ENCODE data around the gene VAX1.

VAX1 gene

DNA sequence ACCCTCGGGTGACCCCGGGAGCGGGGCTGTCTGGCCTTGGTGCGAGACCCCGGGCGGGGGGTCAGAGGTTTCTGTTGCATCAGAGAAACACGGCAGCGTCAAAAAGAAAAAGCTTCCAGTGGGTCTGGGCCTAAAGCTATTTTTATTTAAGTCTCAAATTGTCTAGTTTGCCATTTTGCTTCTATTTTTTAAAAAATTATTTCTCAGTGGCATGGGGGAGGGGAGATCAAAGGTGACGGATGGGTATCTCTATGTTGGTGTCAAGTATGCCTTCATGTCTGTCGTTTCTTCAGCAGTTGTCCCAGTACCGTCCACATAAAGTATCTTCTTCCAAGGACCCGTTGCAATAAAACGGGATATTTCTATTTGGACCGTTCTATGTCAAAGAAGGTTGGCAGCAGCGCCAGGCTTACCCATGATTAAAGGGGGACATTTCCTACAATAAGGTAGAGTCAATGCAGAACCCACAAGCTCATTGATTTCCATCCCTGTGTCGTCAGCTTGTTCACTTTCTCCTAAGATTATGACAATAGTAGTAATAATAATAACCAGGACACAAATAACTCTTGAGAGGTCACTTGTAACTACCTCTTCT lies 26.0 kb upstream of the VAX1 start:
- DNase-seq = no peak

DNA sequence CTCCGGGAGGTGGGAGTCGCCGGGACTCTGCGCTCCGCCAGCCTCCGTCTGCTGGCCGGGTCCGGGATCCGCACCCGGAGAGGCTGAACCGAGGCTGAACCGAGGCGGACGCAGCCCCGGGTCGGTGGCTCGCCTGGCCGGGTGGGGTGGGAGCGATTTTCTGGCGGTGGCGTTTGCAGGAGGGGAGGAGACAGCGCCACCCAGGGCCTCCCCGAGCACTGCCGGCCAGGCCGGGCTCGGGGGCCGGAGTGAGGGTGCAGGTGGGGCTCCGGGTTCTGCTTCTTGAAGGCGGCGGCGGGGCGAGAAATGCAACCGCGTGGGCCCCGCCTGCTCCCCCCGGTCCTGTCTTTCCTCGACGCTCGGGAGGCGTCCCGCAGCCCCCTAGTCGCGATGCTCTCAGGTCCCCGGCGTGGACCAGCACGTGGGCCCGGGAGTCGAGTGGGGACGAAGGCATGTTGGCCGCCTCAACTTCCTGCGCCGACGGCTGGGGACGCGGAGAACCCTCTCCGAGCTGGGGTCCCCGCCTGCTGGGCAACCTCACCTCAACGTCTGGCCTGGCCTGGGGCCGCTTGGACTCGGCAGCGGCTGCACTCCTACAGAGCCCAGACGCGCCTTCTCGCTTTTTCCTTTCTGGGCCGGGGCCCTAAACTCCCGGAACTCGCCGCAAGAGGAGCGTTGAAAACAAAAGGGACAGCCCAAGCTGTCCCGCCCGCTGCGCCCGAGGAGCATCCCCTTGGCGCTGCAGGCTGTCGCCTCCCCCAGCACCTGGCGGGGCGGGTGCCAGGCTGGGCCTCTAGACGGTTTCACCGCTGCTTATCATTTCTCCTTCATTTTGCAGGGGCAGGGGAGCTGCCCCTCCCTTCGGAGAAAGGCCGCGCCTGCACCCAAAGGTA lies 25.2 kb upstream of the VAX1 start:
- DNase-seq = no peak

DNA sequence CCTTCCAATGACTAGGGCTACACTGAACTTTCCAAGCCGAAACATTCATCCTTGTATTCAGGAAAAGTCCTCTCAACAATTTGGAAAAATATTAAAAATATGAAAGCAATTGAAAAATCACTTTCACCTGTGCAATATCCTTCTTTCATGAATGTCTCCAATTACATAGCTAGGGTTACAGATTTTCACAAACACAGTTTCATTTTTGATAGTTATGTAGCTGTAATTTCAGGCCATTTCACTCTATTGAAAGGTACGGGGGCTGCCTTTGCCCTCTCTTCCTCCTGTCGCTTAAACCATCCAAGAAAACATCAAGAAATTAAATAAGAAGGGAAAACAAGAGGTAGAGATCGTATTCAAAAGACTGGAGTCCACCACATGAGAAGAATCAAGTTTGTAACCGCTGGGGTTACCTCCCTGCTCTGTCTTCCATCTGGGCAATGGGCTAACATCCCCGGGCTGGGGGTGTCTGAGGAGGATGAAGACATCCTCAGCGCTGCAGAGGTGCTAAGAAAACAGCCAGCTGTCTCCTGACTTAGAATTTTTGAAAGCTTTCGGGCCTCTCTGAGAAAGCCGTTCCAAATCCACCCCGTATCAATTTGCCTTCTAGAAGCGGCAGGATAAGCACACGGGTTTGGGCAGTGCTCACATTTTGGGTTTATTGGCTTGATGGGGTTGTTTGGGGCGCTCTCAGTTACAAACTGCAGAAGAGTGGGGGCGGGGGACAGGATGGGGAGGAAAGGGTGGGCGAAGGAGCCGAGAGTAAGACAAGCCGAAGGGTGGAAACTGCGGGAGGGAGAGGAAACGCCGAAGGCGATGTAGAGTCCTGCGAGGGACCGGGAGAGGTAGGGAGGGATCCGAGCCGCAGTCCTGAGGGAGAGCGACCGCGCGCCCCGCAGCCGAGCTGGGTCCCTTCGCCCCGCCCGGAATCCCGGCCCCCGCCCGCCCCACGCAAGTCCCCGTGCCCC lies 24.3 kb upstream of the VAX1 start:
- DNase-seq = no peak

DNA sequence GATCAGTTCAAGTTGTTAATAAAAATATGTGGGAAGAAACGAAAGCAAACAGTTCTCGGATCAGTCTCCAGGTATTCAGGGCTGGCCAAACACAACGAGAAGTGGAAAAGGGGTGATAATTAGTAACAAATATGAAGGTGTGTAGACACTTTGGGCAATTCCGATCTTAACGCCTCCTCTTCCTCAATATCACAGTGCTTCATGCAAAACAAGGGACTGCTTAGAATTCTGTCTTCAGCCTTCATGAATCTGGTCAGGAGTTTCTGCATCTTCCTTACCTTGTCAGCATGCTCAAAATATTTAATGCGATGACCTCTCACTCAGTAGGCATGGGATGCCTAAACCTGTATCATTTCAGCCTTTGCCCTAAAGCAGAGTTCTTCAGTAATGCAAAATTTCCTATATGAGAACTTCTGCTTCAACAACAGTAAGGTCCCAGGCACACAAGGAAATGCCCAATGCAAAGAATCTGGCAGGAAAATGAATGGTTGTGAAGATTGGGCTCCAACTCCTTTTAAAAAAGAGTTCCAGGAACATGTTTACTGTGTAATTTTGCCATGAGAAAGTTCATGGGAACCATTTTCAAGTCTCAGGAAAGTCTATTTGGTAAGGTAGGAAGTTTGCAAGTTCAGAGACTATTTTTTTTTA lies 23.4 kb upstream of the VAX1 start:
- no peak for DNase-seq

DNA sequence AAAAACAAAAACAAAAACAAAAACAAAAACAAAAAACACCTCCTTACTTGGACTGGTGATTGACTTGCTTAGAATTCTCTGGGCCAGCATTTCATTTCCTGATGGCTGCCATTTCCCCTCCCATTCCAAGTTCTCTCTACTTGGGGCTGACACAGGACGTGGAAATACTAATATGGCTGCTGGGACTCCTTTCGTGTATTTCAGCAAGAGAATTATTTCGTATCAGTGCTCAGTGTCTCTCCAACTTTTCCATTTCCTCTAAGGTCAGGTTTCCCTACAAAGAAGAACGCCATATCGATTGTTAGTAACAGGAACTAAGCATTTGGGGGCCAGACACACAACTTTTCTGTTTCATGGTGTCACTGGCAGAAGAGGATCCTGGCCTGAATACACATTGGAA lies 22.5 kb upstream of the VAX1 start:
- no peak for DNase-seq

DNA sequence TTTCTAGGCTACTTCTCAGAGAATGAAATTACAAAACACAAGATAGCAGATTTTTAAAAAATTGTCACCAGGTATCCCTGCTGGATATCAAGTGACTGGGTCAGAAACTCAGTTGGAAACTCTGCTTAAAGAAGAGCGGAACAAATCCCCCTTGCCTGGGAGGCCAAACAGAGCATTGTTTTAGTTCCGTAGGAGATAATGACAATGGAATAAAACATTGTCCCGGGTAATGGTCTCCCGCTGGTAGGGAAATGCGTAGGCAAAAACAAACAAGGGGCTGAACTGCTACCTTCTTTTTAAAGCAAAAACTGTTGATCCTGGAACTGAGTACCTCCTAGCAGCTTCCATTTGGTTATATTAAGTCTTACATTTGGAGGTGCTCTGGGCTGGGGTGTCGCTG lies 21.3 kb upstream of the VAX1 start:
- no peak for DNase-seq

DNA sequence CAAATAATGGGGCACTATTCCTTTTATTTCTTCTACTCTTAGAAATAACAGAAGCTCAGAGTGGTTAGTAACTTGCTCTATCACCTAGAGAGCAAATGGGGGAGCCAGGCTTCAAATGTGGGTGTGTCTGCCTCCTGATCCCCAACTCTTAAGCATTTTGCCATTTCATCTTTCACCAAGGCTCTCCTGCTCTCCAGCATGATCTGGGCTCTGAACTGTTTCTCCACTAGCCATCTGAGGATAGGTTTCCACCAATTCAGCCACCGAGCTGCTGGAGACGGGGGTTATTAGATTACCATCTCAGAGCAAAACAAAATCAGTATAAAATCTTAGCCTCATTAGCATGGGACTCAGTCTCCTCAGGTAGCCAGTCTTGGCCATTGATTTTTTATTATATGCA lies 20.2 kb upstream of the VAX1 start:
- DNase-seq = no peak

DNA sequence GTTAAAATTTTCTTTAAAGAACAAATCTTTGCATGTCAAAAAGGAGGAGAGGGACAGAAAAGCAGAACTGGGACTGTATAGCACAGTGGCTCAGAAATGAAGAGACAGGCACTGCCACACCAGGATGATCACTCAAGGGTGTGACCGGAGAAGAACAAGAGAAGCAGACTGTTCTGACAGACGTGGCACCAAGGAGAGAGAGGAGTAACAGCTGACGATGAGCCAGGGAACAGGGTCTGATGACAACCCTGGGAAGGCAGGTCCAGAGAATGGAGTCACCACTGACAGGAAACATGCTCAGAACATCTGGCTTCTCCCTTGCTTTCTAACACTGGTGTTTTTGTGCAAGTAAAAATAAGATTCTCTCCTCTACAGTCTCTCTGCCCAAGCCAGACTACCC lies 14.6 kb upstream of the VAX1 start:
- DNase-seq = no peak

DNA sequence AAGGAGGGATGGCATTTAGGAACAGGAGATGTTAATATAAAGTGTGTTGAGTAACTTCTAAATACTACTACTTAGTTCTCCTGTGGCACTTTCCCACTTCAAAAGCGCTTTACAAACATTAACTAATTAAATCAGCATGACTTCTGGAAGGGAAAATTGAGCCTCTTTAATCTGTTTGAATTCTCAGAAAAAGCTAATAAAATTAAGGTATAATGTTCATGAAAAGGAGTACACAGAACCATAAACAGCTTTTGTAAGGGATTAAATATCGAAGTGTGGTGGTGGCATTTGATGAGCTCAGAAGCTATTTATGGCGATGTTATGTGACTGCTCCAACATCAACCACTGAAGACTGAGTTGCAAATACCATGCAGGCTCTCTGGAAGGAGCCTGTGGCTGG lies 10.2 kb upstream of the VAX1 start:
- DNase-seq = no peak

DNA sequence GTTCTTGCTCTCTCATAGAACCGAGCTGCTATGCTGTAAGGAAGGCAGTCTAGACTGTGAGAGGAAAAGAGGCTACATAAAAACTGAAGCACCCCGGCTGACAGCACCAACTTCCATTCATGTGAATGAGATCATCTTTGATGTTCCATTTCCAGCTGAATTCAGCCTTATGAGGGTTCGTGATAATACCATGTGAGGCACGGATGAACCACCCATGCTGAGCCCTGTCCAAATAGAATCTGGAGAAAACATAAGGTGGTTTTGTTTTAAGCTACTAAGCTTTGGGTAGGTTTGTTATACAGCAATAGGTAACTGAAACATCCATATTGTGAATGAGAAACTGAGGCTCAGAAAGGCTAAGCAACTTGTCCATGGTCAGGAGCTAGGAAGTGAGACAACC lies 6.9 kb upstream of the VAX1 start:
- no peak for DNase-seq

DNA sequence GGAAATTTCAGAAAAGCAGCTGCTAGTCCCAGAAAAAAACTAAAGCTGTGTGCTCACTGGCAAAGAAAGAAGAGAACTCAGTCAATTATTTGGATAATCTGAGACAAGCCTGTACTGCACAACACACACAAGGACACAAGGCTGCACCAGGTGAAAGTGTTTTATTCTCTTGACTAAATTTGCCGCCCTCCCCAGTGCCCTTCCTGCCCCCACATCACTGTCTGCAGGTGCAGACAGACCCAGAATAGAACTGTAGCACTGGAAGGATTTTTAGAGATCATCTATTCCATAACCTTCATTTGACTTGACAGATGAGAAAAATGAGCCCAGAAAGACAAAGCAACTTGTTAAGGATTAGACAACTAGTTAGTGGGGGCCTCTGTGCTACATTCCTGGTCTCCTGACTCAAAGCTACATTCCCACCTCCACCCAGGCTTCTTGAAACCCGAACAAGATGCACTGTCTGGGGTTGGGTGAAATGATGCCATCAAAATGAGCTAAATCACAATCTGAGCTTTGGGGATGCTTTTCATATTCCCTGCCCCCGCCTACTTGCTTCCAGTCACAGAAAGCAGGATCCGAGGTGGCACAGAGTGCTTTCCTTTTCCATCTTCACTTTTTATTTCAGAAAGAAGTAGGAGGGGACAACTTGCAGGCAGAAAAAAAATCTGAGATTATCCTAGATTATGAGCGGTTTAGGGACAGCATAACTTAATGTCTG lies 5.2 kb upstream of the VAX1 start:
- no peak for DNase-seq

DNA sequence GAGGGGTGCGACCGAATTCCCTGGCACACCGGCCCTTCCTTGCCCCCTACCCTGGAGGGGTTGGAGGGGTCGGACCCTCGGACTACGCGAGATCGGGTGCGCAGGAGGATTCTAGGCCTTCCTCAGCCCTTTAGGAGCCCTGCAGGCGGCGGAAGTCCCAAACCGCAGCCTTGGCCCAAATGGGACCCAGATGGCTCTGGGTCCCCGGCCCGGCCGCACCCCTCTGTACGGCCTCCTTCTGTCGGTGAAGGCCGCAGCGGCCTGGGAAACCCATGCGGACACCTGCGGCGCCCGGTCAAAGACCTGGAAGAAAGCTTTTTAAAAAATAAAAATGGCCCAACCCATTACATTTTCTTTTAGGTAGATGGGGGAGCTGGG lies 2.4 kb upstream of the VAX1 start:
- DNase-seq = no peak

DNA sequence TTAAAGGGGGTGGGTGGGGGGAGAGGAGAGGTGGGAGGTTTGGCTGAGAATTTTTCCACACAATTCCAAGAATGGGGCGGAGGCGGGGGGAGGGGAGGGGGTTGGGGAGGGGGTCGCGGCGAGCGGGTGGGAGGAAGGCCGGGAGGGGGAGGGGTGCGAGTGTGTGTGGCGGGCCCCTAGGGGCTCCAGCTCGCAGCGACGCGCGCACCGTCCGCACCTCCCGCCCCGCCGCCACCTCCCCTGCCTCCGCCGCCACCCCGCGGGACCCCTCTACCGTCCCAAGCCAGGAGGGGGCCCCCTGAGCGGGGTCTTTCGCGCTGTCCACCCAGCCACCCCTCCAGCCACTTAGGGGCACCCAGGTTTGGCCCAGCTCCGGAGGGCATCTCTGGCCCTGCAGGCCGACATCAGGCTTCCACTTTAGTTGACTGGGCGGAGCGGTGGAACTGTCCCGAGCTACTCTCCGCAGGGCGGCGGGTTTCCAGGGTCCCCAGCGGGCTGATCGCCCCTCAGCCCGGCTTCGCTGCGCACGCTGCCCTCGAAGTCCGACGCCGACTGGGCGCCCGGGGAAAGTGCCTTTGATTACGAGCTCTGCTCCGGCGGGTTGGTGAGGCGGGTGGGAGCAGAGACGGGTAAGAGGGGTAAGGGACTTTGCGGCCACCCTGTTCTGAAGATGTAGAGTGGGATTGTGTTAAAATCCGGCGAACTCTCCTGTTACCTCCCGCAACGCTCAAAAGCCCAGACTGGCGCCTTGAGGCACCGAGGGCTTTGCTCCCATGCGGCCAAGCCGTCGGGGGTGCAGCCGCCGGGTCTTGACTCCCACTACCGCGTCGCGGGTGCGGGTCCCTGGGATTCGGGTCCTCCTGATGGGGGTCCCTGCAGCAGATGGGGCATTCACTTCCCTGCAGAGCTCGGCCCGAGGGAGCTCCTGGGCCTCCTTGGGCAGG lies 1.8 kb upstream of the VAX1 start:
- DNase-seq = no peak

DNA sequence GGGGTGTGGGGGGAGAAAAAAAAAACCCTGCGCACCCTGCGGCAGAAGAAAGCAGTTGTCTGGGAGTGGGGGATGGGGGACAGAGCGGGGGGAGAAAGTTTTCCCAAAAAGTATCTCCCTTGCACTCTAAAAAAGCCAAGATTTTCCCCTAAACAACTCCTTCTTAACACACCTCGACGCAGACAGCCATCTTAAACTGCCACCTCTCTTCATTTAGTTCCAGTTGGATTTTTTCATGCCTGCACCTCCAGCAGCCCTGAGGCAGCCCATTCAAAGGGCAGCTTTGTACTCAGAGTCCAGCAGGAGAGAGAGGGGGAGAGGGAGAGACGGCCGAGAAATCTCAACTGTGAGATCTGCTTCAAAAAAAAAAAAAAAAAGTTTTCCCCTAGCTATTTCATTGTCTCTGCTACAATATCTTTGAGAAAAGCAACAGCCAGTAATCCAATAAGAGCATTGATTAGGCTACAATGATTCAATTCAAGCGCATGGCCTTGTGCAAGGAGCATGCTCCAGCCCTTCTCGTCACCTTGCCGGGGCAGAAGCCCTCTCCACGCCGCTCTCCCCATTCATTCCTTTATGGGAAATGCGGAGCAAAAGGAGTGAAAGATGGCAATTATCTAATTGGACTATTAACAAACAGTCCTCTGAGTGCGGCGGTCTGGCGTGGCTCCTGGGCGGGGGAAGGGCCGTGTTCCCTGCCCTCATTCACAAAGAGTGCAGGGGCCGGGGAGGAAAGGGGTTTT lies 939 bp upstream of the VAX1 start:
- DNase-seq = no peak

DNA sequence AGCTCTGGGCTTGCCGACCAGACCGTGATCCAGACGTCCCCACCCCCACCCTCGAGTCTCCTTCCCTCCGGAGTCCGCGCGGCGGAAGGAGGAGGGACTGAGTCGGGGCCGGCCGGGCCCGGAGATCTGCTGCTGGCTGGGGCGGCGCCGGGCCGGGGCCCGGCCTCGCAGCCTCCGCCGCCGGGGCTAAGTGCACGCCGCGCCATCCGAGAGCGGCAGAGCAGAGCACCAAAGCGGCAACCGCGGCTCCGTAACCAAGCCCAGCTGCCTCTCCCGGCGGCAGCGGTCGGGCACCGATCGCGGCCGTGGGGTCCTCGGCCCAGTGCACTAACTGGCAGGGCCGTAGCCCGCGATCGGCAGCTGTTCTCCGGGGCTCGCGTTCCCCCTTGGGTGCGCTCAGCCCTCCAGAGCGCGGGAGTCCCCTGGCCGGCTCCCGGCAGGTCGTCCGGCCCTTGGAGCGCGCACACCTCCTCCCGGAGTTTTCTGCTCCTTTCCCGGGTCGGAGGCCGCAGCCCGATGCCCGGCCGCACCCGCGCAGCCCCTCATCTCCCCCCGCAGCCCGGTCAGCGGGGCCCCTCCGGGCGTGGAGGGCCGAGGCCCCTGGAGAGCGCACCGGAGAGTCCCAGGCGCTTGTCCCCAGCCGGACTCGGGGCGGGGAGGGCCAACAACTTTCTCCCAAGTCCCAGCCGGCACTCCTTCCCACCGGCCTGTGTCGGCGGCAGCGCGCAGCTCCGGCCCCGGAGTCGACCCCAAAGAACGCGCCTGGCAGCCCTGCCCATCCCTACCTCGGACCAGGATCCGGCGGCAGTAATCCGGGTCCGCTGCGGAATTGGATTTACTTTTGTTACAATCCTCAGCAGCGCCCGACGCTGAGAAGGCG lies 799 bp downstream of the VAX1 start:
- DNase-seq = no peak

DNA sequence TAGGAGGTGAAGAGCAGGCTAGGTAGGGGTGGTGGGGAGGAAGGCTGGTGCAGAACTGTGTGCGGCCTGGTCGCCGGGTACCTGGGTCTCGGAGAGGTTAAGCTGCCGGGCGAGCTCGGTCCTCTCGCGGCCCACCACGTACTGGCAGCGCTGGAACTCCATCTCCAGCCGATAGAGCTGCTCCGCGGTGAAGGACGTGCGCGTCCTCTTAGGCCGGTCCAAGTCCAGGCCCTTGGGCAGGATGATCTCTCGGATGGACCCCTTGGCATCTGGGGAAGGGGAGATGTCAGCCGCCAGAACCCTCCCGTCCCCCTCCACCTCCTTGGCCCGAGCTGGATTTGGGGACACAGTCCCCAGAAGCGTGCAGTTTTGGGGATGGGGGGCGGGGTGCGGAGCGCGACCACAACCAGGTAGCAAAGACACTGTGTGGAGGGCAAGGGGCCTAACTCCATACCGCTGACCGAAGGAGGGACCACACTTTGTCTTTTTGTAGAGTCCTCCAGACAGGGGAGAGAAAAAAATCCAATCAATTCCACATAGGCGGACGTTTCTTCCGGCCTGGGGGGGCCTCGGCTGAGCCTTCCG lies 1.6 kb downstream of the VAX1 start:
- DNase-seq = no peak

DNA sequence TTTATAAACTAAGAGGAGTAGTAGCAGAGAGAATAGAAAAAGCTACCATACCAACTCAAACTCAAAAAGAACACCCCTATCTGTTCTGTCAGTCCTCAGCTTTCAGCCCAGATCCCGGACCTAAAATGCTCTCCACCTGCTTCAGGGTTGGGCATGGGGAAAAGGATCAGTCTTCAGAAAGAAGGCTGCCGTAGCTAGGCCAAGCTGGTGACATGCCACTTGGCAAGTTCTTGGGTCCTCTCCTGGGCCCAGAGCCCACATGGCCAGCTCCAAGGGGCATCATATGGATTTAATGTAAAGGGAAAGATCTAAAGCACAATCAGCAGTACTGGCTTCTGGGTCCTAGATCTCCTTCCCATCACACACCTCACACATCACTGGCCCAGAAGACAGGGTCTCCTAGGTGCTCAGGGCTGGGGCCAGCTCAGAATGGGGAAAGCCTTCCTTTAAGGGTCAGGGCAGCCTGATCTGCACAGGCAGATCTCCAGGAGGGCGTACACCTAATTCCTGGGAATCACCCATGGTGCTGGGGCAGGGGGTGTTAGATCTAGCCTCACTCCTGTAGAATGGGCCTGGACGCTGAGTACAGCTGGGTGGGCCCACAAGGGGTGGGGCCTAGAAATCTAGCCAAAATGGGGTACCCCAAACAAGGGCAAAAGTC lies 2.5 kb downstream of the VAX1 start:
- DNase-seq = no peak

DNA sequence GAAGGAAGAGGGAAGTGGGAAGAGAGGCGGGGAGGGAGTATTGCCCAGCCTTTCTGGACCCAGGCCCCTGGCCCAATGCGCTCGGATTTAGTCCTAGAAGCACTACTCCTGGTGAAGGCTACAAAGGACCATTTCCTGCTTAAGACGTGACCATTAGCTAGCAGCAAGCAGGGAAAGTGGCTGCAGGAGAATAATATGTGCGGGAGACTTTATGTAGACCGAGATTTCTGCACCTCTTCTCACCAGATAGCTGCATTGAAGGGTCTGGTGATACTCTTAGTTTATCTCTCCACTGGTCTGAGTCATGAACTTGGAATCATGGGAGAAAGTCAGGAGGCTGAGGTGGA lies 3.1 kb downstream of the VAX1 start:
- DNase-seq = no peak
